Testis (tissue), 2 donors: ENCODE data around the gene GFPT2.

Experiments used
- POLR2A ChIP-seq: fragments of 450-650 bp; IDR thresholded peaks from one replicate; pipeline ENCODE4 v1.6.1; 2017; ENCODE audit warnings: antibody characterized with exemption, mild to moderate bottlenecking, moderate library complexity
- TF ChIP-seq, protein P1 (sequence below), 3 experiments: fragments of 450-650 bp in 2 of 3; fragments of 200-600 bp in 1 of 3; sonication (generic) in 1 of 3; IDR thresholded peaks; one replicate each; pipeline ENCODE4 v1.5.1; 2016 to 2019; ENCODE audit warnings: antibody characterized with exemption in 3 of 3, mild to moderate bottlenecking in 2 of 3, moderate library complexity in 1 of 3

DNA sequence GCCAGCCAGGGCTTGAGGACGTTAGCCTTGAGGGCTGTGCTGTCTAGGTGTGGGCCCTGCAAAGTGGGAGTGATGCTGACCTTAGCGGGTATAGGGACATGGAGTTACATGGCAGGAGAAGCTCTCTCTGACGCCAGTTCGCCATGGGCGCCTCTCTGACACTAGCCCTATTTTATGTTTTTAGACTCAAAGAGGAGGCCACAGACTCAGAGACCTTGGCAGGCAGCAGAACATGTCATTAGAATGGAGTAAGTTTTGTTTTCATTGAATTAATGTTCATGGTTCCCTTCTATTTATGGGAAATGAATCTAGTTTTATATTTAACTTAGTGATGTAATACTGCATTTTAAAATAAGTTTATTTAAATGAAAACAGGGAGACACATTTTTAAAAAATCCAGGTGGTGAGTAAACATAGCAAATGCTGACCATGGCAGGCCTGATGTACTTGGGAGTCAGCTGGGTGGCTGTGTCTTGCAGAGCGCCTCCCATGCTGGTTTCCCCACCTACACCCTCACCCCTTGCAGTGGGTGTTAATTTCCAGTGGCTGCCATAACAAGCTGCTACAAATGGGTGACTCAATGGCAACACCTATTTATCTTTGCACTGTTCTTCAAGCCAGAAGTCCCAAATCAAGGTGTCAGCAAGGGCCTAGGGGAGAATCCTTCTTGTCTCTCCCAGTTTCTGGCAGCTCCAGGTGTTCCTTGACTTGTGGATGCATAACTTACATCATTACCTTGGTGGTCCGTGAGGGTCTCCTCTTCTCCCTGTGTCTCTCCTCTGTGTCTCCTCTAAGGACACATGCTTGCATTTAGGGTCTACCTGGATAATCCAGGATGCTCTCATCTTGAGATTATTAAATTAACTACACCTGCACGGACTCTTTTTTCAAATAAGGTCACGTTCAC is 25.6 kb upstream of the GFPT2 start:
- TF ChIP-seq, protein P1, sequence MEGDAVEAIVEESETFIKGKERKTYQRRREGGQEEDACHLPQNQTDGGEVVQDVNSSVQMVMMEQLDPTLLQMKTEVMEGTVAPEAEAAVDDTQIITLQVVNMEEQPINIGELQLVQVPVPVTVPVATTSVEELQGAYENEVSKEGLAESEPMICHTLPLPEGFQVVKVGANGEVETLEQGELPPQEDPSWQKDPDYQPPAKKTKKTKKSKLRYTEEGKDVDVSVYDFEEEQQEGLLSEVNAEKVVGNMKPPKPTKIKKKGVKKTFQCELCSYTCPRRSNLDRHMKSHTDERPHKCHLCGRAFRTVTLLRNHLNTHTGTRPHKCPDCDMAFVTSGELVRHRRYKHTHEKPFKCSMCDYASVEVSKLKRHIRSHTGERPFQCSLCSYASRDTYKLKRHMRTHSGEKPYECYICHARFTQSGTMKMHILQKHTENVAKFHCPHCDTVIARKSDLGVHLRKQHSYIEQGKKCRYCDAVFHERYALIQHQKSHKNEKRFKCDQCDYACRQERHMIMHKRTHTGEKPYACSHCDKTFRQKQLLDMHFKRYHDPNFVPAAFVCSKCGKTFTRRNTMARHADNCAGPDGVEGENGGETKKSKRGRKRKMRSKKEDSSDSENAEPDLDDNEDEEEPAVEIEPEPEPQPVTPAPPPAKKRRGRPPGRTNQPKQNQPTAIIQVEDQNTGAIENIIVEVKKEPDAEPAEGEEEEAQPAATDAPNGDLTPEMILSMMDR (IDR thresholded peaks at IDR 0.05): no peak
- TF ChIP-seq POLR2A: no peak
